Measurements from ENCODE around the gene HMGB4.

HMGB4 gene, protein sequence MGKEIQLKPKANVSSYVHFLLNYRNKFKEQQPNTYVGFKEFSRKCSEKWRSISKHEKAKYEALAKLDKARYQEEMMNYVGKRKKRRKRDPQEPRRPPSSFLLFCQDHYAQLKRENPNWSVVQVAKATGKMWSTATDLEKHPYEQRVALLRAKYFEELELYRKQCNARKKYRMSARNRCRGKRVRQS

DNA sequence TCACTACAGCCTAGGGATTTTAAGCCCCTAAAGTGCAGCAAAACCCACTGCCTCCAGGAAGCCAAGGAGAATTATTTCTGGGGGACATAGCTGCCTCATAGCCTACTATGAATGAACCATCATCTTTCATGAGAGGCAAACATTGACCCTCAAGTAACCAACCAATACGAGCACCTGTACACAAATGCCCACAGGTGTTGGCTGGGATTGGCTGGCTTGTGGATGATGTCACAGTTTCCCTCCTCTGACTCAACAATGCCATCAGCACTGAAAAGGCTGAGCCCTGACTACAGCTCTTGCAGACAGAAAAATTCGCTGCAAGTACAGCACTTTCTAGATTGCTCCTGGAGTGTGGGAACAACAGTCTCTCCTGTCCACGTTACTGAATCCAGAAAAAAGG lies at the start of gene HMGB4:
TSS of gene HMGB4 (plus strand) at position 301 of the 400 bp plus-strand sequence. CDS start 113 bp downstream, outside the sequence.
- DNase-seq = no peak

DNA sequence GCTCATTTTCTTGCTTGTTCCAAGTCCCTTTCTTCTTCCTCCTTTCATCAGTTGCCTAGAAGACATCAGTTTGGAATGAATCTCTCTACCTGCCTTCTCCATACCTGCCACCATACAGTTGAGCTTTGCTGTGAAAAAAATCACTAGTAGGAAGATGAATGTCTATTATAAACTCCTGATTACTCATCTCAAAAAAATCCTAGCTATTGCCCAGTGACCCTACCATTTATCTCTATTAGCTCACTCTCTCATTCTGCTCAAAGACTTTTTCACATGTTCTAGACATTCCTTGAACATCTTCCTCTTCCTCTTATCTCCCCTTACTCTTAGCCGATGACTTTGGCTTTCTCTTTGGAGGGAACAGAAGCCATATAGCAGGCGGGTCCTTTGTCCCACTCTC lies 49.7 kb upstream of the HMGB4 start:
- no peak for DNase-seq

- DNase-seq = no peak
These were observed 48.8 kb upstream of the HMGB4 start for GRCh38 chr1:33815061-33815460.

- peak; percentile 36 for DNase-seq
These were observed 45.8 kb upstream of the HMGB4 start for GRCh38 chr1:33818071-33818470.

DNA sequence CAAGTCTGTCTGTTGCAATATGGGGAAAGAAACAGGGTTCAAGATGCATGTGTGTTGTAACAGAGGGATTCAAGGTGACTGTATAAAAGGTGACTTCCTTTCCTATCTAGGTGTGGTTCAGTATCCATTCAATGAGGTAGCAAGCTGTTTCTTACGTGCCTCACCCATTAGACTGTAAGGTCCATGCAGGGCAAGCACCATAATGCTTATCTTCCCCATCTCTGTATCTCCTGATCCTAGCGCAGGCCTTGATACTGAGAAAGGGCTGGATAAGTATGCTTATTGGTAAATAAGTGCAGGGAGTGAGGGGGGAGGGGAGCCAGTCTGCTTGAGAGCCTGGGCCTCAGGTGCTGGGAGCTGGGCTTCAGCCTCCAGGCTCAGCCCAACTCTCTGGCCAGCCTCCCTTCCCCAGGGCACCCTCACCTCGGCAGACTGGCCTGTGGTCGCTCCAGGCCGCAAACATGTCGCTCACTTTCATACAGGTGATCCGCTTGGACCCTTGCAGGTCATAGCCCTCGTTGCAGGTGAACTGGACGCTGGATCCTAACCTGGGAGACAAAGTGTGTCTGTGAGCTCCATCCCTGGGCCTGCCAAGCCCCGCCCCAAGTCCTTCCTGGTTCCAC lies 44.5 kb upstream of the HMGB4 start:
- DNase-seq = no peak

DNA sequence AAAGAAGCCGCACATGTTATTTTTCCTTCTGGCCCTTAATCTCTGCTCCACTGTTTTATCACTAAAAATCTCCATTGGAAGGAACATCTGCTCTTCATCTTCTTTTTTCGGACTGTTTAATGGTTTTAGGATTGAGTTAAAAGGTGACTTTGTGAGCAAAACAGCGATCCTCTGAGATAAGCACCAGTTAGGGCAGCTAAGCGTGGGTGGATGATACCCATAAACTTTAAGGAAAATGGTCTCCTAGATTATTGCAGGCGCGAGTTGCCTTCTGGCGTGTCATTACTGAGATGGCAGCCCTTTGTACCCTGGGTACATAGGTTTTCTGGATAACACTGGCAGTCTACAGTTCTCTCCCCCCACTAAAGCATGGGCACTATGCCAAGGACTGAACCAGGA lies 44.0 kb upstream of the HMGB4 start:
- DNase-seq = no peak

GRCh38 chr1:33820804-33821203 lies 43.1 kb upstream of the HMGB4 start:
- no peak for DNase-seq

DNA sequence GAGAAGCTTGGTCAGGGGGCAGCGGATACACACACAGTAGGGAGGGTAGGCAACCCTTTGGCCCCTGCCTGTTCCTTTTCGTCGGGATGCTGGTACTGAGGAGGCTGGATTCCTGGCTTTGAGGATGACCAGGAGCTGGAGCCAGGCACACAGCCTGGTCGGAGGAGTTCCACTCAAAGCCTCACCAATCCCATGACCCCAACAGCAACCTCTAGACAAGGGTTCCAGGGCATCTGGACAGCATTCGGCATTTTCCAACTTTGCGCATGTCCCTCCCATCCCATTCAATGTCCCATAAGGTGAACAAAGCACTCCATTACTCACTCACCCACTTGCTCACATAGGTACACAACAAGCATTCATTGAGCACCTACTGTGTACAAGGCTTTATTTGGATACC lies 42.6 kb upstream of the HMGB4 start:
- no peak for DNase-seq

- DNase-seq = no peak
These were observed 41.5 kb upstream of the HMGB4 start for GRCh38 chr1:33822396-33822795.

- DNase-seq = no peak
These were observed 40.5 kb upstream of the HMGB4 start for GRCh38 chr1:33823401-33823800.

DNA sequence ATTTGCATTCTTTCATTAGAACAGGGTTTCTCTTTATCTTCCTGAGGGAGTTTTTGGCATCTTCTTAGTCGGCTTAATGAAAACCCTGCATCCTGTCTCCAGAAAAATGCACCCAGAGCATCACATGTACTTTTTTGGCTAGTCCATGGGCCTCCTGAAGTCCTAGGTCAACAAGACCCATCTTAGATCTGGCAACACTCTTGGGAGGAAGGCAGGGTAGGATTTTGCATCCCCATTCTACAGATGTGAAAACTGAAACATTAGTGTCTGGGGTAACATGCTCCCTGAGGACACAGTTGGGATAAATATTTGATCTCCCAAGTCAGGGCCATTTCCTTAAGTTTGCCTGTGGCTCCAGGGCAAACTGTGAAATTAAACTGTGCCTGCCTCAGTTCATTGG lies 40.0 kb upstream of the HMGB4 start:
- no peak for DNase-seq

- no peak for DNase-seq
These were observed 39.6 kb upstream of the HMGB4 start for GRCh38 chr1:33824321-33824720.

DNA sequence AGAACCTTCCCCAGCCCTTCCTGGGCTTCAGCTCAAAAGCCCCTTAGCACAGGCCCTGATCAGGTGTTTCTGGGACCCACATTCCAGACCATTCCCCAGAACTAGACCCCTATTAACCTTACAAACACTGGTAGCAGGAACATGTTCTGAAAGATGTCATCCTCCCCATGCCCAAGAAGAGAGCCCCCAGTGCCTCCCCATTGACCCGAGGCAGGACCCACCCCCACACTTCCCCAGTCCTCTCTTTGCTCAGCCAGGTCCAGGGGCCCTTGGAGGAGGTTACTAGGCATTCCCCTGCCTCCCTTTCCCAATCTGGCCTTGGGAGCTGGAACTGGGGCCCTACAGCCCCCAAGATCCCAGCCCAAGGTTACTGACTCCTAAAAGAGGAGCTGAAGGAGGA lies 38.9 kb upstream of the HMGB4 start:
- no peak for DNase-seq

- DNase-seq = no peak
These were observed 38.4 kb upstream of the HMGB4 start for GRCh38 chr1:33825506-33825905.

DNA sequence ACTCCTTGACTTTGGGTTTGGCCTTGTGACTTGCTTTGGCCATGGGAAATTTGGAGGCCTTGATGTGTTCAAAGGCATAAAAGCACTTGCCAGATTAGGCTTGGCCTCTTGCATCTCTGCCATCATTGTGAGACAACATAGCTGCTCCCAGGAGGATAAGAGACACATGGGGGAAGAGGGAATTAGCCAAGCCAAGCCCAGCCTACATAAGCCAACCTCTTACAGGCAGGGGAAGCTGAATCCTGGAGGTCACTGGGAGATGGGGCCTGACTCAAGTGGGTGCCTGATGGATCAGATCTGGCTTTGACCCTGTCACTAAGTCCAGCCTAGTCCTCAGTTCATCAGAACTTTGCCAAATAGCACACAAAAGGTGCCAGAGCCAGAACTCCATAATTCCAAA lies 37.6 kb upstream of the HMGB4 start:
- DNase-seq = no peak

- no peak for DNase-seq
These were observed 37.2 kb upstream of the HMGB4 start for GRCh38 chr1:33826711-33827110.

- no peak for DNase-seq
These were observed 35.8 kb upstream of the HMGB4 start for GRCh38 chr1:33828059-33828458.

DNA sequence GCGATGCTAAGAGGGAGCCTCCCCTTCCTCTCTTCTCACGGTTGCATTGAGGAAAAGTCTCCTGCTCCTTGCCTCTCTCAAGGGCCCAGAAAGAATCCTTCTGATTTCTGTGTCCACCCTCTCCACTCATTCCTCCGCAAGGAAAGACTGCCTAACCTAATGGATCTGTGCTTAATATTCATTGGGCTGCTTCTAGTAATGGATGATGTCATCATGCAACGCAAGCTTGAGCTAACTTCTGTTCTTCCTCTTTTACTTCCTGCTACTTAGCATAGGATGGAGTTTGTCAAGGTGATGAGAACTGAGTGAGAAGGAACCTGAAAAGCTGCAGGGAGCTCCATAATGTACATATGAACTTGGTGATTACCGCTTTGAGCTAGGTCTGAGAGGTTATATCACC lies 35.2 kb upstream of the HMGB4 start:
- no peak for DNase-seq

DNA sequence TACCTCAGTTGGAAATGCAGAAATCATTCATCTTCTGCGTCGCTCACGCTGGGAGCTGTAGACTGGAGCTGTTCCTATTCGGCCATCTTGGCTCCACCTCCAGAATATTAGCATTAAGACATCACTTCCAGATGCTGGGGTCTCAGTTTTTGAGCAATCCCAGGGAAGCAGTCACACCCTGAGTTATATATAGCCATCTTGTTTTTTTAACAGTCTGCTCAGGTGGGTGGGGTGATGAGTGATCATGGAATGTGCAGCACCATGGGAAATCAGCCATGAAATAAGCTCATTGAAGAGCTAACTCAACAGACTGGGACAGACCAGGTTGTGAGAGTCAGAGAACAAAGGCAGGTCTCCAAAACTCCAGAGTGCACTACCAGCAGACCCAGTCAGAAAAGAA lies 27.0 kb upstream of the HMGB4 start:
- no peak for DNase-seq

GRCh38 chr1:33837635-33838034 lies 26.2 kb upstream of the HMGB4 start:
- DNase-seq = no peak

DNA sequence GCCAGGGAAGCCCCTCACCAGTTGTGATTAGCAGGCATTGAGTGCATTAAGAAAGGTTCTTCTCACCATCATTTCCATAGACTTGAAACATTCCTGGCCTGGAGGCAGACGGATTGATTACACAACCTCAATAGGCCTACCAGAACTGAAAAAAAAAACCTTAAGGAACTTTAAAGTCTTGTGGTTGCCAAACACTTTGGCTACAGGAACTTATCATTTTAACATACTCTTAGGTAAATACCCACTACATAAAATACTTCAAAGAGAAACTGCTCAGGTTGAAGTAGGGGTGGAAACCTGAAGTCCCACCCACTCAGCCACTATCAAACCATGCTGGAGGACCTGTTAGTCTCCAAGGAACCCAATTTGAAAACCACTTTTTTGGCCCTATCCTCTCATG lies 22.4 kb upstream of the HMGB4 start:
- DNase-seq = no peak

- DNase-seq = no peak
These were observed 21.5 kb upstream of the HMGB4 start for GRCh38 chr1:33842348-33842747.

DNA sequence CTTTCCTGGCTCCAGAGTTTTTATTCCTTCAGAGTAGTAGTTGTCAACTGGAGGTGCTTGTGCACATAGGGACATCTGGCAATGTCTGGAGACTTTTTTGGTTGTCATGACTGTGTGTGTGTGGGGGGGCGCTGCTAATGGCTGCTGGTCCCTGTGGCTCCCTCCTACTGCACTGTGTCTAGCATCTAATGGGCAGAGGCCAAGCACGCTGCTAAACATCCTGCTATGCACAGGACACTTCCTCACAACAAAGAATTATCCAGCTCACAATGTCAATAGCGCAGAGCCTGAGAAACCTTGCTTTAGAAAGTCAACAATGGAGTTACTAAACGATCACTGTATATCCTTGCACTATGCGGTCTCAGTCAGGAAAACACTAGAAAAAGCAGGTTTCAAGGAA lies 19.7 kb upstream of the HMGB4 start:
- DNase-seq = no peak

- no peak for DNase-seq
These were observed 17.0 kb upstream of the HMGB4 start for GRCh38 chr1:33846861-33847260.

GRCh38 chr1:33848205-33848937 lies 15.5 kb upstream of the HMGB4 start:
- DNase-seq = no peak
